ENCODE measurements around the gene ZDHHC9. TPM values are rescaled to one million over a fixed set of nuclear protein-coding genes. Genes with fewer than 3 reads are reported as not detected.
"Not testable (repeated sequence)": the region's sequence is repeated elsewhere in the genome, so short reads cannot be mapped to it uniquely, and the experiment has no call there.

Gene ZDHHC9
- total RNA-seq = 19.9 TPM
- 10 to 100 TPM; 25.6 to 39.8 (median 33.0) TPM for polyA plus RNA-seq (ENCODE audit: insufficient read depth in 1 of 8, insufficient read length in 8 of 8, low replicate concordance in 1 of 8)
- long read RNA-seq, donor 1, full-length matches to known transcripts = 3 of 3 reads
- long read RNA-seq, donor 1, partial matches to known transcripts = 0 of 3 reads
- long read RNA-seq, donor 1, other reads (novel, unspliced or antisense) = 0 of 3 reads
- long read RNA-seq, donor 2, partial matches to known transcripts = 0 of 1 reads
- long read RNA-seq, donor 2, other reads (novel, unspliced or antisense) = 0 of 1 reads
- long read RNA-seq, donor 3, full-length matches to known transcripts = 7 of 7 reads
- long read RNA-seq, donor 3, partial matches to known transcripts = 0 of 7 reads
- long read RNA-seq, donor 3, other reads (novel, unspliced or antisense) = 0 of 7 reads
- long read RNA-seq, donor 4, full-length matches to known transcripts = 2 of 2 reads
- long read RNA-seq, donor 4, partial matches to known transcripts = 0 of 2 reads
- long read RNA-seq, donor 4, other reads (novel, unspliced or antisense) = 0 of 2 reads
- long read RNA-seq, donor 5, full-length matches to known transcripts = 10 of 22 reads
- long read RNA-seq, donor 5, partial matches to known transcripts = 12 of 22 reads
- long read RNA-seq, donor 5, other reads (novel, unspliced or antisense) = 0 of 22 reads
- long read RNA-seq, donor 6, full-length matches to known transcripts = 9 of 9 reads
- long read RNA-seq, donor 6, partial matches to known transcripts = 0 of 9 reads
- long read RNA-seq, donor 6, other reads (novel, unspliced or antisense) = 0 of 9 reads
- long read RNA-seq, donor 7, full-length matches to known transcripts = 5 of 5 reads
- long read RNA-seq, donor 7, partial matches to known transcripts = 0 of 5 reads
- long read RNA-seq, donor 7, other reads (novel, unspliced or antisense) = 0 of 5 reads
- long read RNA-seq, donor 8, full-length matches to known transcripts = 3 of 3 reads
- long read RNA-seq, donor 8, partial matches to known transcripts = 0 of 3 reads
- long read RNA-seq, donor 8, other reads (novel, unspliced or antisense) = 0 of 3 reads
- long read RNA-seq, donor 9 = 0 reads
- long read RNA-seq, donor 10, full-length matches to known transcripts = 9 of 9 reads
- long read RNA-seq, donor 10, partial matches to known transcripts = 0 of 9 reads
- long read RNA-seq, donor 10, other reads (novel, unspliced or antisense) = 0 of 9 reads
- long read RNA-seq, donor 11, full-length matches to known transcripts = 4 of 4 reads
- long read RNA-seq, donor 11, partial matches to known transcripts = 0 of 4 reads
- long read RNA-seq, donor 11, other reads (novel, unspliced or antisense) = 0 of 4 reads

GRCh38 chrX:129843459-129844306 is at the start of gene ZDHHC9:
Gene ZDHHC9 (minus strand): TSS chrX:129843886. CDS start chrX:129841945, 1,941 bp downstream.
- H3K27me3 ChIP-seq (ENCODE audit: control insufficient read depth, insufficient read depth, low read length) = peaks cover 18% of the 10 kb centered on the region
- H3K4me3 ChIP-seq (ENCODE audit: low read length) = peak within 1 kb of the TSS; percentile 77
- DNase-seq = peak; percentile 95
- no peaks in the 10 kb centered on the region for H3K9me3 ChIP-seq (replicated peaks; ENCODE audit: control insufficient read depth, low read depth, low read length)
- peaks cover 19% of the 10 kb centered on the region for H3K4me1 ChIP-seq (ENCODE audit: control insufficient read depth, insufficient read depth, low read length)
- 35% methylated on average over 50 of the region's 72 CpGs for WGBS (ENCODE audit: insufficient coverage)
- H3K27ac ChIP-seq (ENCODE audit: low read length) = peak within 1 kb of the TSS; percentile 80
- peaks cover 11% of the 10 kb centered on the region for H3K36me3 ChIP-seq (ENCODE audit: control insufficient read depth, insufficient read depth, low read length)

GRCh38 chrX:129877401-129877800 is 33.7 kb upstream of the ZDHHC9 start:
- DNase-seq = no peak
- H3K27me3 ChIP-seq (ENCODE audit: control insufficient read depth, insufficient read depth, low read length) = peaks cover 3% of the 10 kb centered on the region
- H3K9me3 ChIP-seq (replicated peaks; ENCODE audit: control insufficient read depth, low read depth, low read length) = no peaks in the 10 kb centered on the region
- no peak overlapping the region for H3K4me3 ChIP-seq (ENCODE audit: low read length)
- H3K4me1 ChIP-seq (ENCODE audit: control insufficient read depth, insufficient read depth, low read length) = peaks cover 4% of the 10 kb centered on the region
- no peaks in the 10 kb centered on the region for H3K36me3 ChIP-seq (ENCODE audit: control insufficient read depth, insufficient read depth, low read length)
- 96% methylated on average over 3 of the region's 5 CpGs for WGBS (ENCODE audit: insufficient coverage)
- H3K27ac ChIP-seq (ENCODE audit: low read length) = peak overlapping the region; percentile 62

GRCh38 chrX:129876771-129877305 is 33.2 kb upstream of the ZDHHC9 start:
- peak; percentile 56 for DNase-seq
- H3K9me3 ChIP-seq (replicated peaks; ENCODE audit: control insufficient read depth, low read depth, low read length) = no peaks in the 10 kb centered on the region
- H3K4me3 ChIP-seq (ENCODE audit: low read length) = no peak overlapping the region
- WGBS (ENCODE audit: insufficient coverage) = 43% methylated on average over 1 of the region's 4 CpGs
- H3K27me3 ChIP-seq (ENCODE audit: control insufficient read depth, insufficient read depth, low read length) = peaks cover 4% of the 10 kb centered on the region
- peaks cover 4% of the 10 kb centered on the region for H3K4me1 ChIP-seq (ENCODE audit: control insufficient read depth, insufficient read depth, low read length)
- H3K27ac ChIP-seq (ENCODE audit: low read length) = peak overlapping the region; percentile 62
- H3K36me3 ChIP-seq (ENCODE audit: control insufficient read depth, insufficient read depth, low read length) = no peaks in the 10 kb centered on the region

GRCh38 chrX:129875669-129876068 is 32.0 kb upstream of the ZDHHC9 start:
- no peak for DNase-seq
- Histone ChIP-seq H3K9me3 (replicated peaks; ENCODE audit: control insufficient read depth, low read depth, low read length) (no peaks in the 10 kb centered on the region), H3K36me3 (ENCODE audit: control insufficient read depth, insufficient read depth, low read length) (no peaks in the 10 kb centered on the region), H3K27me3 (ENCODE audit: control insufficient read depth, insufficient read depth, low read length) (peaks cover 11% of the 10 kb centered on the region), H3K4me3 (ENCODE audit: low read length) (no peak overlapping the region), H3K4me1 (ENCODE audit: control insufficient read depth, insufficient read depth, low read length) (peaks cover 4% of the 10 kb centered on the region), H3K27ac (ENCODE audit: low read length) (no peak overlapping the region)
- WGBS (ENCODE audit: insufficient coverage) = 42% methylated on average over 3 of the region's 3 CpGs

GRCh38 chrX:129872524-129872923 is 28.8 kb upstream of the ZDHHC9 start:
- H3K4me3 ChIP-seq (ENCODE audit: low read length) = no peak overlapping the region
- H3K36me3 ChIP-seq (ENCODE audit: control insufficient read depth, insufficient read depth, low read length) = no peaks in the 10 kb centered on the region
- WGBS (ENCODE audit: insufficient coverage) = no CpG with 5 or more reads among the region's 2 CpGs
- DNase-seq = no peak
- no peak overlapping the region for H3K27ac ChIP-seq (ENCODE audit: low read length)
- H3K4me1 ChIP-seq (ENCODE audit: control insufficient read depth, insufficient read depth, low read length) = peaks cover 4% of the 10 kb centered on the region
- no peaks in the 10 kb centered on the region for H3K9me3 ChIP-seq (replicated peaks; ENCODE audit: control insufficient read depth, low read depth, low read length)
- H3K27me3 ChIP-seq (ENCODE audit: control insufficient read depth, insufficient read depth, low read length) = peaks cover 13% of the 10 kb centered on the region

- H3K27me3 ChIP-seq (ENCODE audit: control insufficient read depth, insufficient read depth, low read length); H3K9me3 ChIP-seq (replicated peaks; ENCODE audit: control insufficient read depth, low read depth, low read length); H3K36me3 ChIP-seq (ENCODE audit: control insufficient read depth, insufficient read depth, low read length); H3K27ac ChIP-seq (ENCODE audit: low read length); DNase-seq; H3K4me1 ChIP-seq (ENCODE audit: control insufficient read depth, insufficient read depth, low read length); H3K4me3 ChIP-seq (ENCODE audit: low read length): not testable (repeated sequence)
- WGBS (ENCODE audit: insufficient coverage) = no CpG with 5 or more reads among the region's 3 CpGs
Observed at GRCh38 chrX:129866321-129866720, 22.6 kb upstream of the ZDHHC9 start.

- H3K9me3 ChIP-seq (replicated peaks; ENCODE audit: control insufficient read depth, low read depth, low read length); H3K4me1 ChIP-seq (ENCODE audit: control insufficient read depth, insufficient read depth, low read length); H3K27ac ChIP-seq (ENCODE audit: low read length); H3K36me3 ChIP-seq (ENCODE audit: control insufficient read depth, insufficient read depth, low read length); H3K4me3 ChIP-seq (ENCODE audit: low read length); DNase-seq; H3K27me3 ChIP-seq (ENCODE audit: control insufficient read depth, insufficient read depth, low read length): not testable (repeated sequence)
- 40% methylated on average over 1 of the region's 6 CpGs for WGBS (ENCODE audit: insufficient coverage)
Observed at GRCh38 chrX:129859134-129859533, 15.4 kb upstream of the ZDHHC9 start.

- H3K4me3 ChIP-seq (ENCODE audit: low read length); H3K36me3 ChIP-seq (ENCODE audit: control insufficient read depth, insufficient read depth, low read length); H3K4me1 ChIP-seq (ENCODE audit: control insufficient read depth, insufficient read depth, low read length); DNase-seq; H3K27me3 ChIP-seq (ENCODE audit: control insufficient read depth, insufficient read depth, low read length); H3K27ac ChIP-seq (ENCODE audit: low read length); H3K9me3 ChIP-seq (replicated peaks; ENCODE audit: control insufficient read depth, low read depth, low read length): not testable (repeated sequence)
- 68% methylated on average over 2 of the region's 4 CpGs for WGBS (ENCODE audit: insufficient coverage)
Observed at GRCh38 chrX:129851825-129852224, 8.1 kb upstream of the ZDHHC9 start.

- Histone ChIP-seq H3K9me3 (replicated peaks; ENCODE audit: control insufficient read depth, low read depth, low read length) (no peaks in the 10 kb centered on the region), H3K36me3 (ENCODE audit: control insufficient read depth, insufficient read depth, low read length) (no peaks in the 10 kb centered on the region), H3K27me3 (ENCODE audit: control insufficient read depth, insufficient read depth, low read length) (peaks cover 11% of the 10 kb centered on the region), H3K4me3 (ENCODE audit: low read length) (no peak overlapping the region), H3K27ac (ENCODE audit: low read length) (no peak overlapping the region), H3K4me1 (ENCODE audit: control insufficient read depth, insufficient read depth, low read length) (peaks cover 6% of the 10 kb centered on the region)
- no peak for DNase-seq
- 82% methylated on average over 1 of the region's 2 CpGs for WGBS (ENCODE audit: insufficient coverage)
Observed at GRCh38 chrX:129846716-129847115, 3.0 kb upstream of the ZDHHC9 start.

Measured in muscle of leg (tissue), 16 donors.